Stomach (tissue), 9 donors: ENCODE measurements around the gene DCDC2C. TPM values are rescaled to one million over a fixed set of nuclear protein-coding genes. Genes with fewer than 3 reads are reported as not detected.

Source experiments
- DNase-seq, 2 donors: peaks; one replicate each; pipeline versions ENCODE4 v3.0.0 to v3.0.0-alpha.2; 2013 to 2019
- H3K27ac ChIP-seq, 5 donors: fragments of 200-600 bp in 4 of 5; sonication (generic) in 4 of 5; one replicate each; pipeline ENCODE4 v1.5.1; 2013 to 2019; ENCODE audit warnings: mild to moderate bottlenecking in 1 of 5, moderate library complexity in 1 of 5
- H3K27me3 ChIP-seq, 3 donors: fragments of 200-600 bp; sonication (generic); one replicate each; pipeline ENCODE4 v1.5.1; 2017 to 2019; ENCODE audit warnings: mixed run types in 1 of 3
- H3K36me3 ChIP-seq, 4 donors: fragments of 200-600 bp; sonication (generic); 1 replicate in 3 of 4; 2 replicates in 1 of 4; pipeline ENCODE4 v1.5.1; 2016 to 2019
- H3K4me1 ChIP-seq, 4 donors: fragments of 200-600 bp; sonication (generic); one replicate each; pipeline ENCODE4 v1.5.1; 2016 to 2019
- H3K4me3 ChIP-seq, 4 donors: fragments of 200-600 bp; sonication (generic) in 3 of 4; one replicate each; pipeline ENCODE4 v1.5.1; 2016 to 2019; ENCODE audit warnings: mild to moderate bottlenecking in 1 of 4
- H3K9me3 ChIP-seq, 4 donors: fragments of 200-600 bp; sonication (generic); one replicate each; pipeline ENCODE4 v1.5.1; 2016 to 2019
- EP300 ChIP-seq: sonication (generic); formaldehyde crosslinking; IDR thresholded peaks from one replicate; pipeline ENCODE4 v1.6.1; 2017; ENCODE audit warnings: antibody characterized with exemption
- POLR2A ChIP-seq, 4 donors: fragments of 450-650 bp; IDR thresholded peaks; one replicate each; pipeline ENCODE4 v1.6.1; 2016; ENCODE audit warnings: antibody characterized with exemption in 4 of 4, control low read depth in 2 of 4, mild to moderate bottlenecking in 1 of 4, moderate library complexity in 1 of 4
- POLR2AphosphoS5 ChIP-seq, 3 donors: sonication (generic); formaldehyde crosslinking; IDR thresholded peaks; one replicate each; pipeline ENCODE4 v1.6.1; 2016; ENCODE audit warnings: antibody characterized with exemption in 3 of 3
- WGBS, 5 donors: extraction: QIAGEN DNeasy Blood & Tissue Kit in 3 of 5; methylation state at CpG; one replicate each; pipeline versions ENCODE4 v1.1.5 to v1.1.7; 2013 to 2018; 5-methylcytosine and 5-hydroxymethylcytosine counted together
- intact Hi-C: fragments of 100-400 bp; cut with DNase I; formaldehyde crosslinking; loops from one replicate; pipeline ENCODE4 v1.15.1; 2023; ENCODE audit warnings: low total_unique reads
- polyA plus RNA-seq, 3 donors: library from polyadenylated mRNA; stranded (reverse); fragments of 200-250 nt; gene quantifications; one replicate each; pipeline ENCODE4 v1.2.3, GENCODE V29; 2013
- total RNA-seq, 5 donors: library from RNA; depleted of rRNA; stranded (reverse); fragments of >200 nt; gene quantifications; one replicate each; pipeline versions ENCODE4 v1.1.0 to v1.2.3, GENCODE V29; 2014 to 2016
- TF ChIP-seq, protein P1 (sequence below), 7 experiments: fragments of 450-650 bp in 4 of 7; fragments of 200-600 bp in 3 of 7; sonication (generic) in 3 of 7; IDR thresholded peaks; one replicate each; pipeline ENCODE4 v1.5.1; 2016 to 2019; ENCODE audit warnings: antibody characterized with exemption in 7 of 7, control low read depth in 2 of 7, mild to moderate bottlenecking in 1 of 7
- donor health status: healthy with polysubstance abuse.
- donor health status: Bipolar disorder and iron deficiency.
- donor health status: healthy.

DCDC2C gene
- total and polyA plus RNA-seq, 8 donors, result not detected

GRCh38 chr2:3759331-3759730 is 56.0 kb downstream of the DCDC2C start:
- DNase-seq, result no peak
- WGBS, 5 donors, result 62 to 79% (median 70%) methylated on average over 7 of the region's 7 CpGs
- intact Hi-C loops, result no loop called here
- Histone ChIP-seq H3K4me1 (no peaks in the 10 kb centered on the region), H3K27ac (no peak overlapping the region), H3K27me3 (peaks cover 0 to 24% (median 0%) of the 10 kb centered on the region in 3 donors), H3K4me3 (no peak overlapping the region), H3K36me3 (no peaks in the 10 kb centered on the region), H3K9me3 (no peaks in the 10 kb centered on the region)
- TF ChIP-seq EP300, result no peak
- TF ChIP-seq, protein P1, sequence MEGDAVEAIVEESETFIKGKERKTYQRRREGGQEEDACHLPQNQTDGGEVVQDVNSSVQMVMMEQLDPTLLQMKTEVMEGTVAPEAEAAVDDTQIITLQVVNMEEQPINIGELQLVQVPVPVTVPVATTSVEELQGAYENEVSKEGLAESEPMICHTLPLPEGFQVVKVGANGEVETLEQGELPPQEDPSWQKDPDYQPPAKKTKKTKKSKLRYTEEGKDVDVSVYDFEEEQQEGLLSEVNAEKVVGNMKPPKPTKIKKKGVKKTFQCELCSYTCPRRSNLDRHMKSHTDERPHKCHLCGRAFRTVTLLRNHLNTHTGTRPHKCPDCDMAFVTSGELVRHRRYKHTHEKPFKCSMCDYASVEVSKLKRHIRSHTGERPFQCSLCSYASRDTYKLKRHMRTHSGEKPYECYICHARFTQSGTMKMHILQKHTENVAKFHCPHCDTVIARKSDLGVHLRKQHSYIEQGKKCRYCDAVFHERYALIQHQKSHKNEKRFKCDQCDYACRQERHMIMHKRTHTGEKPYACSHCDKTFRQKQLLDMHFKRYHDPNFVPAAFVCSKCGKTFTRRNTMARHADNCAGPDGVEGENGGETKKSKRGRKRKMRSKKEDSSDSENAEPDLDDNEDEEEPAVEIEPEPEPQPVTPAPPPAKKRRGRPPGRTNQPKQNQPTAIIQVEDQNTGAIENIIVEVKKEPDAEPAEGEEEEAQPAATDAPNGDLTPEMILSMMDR (IDR thresholded peaks at IDR 0.05), result no peak
- TF ChIP-seq POLR2A (IDR thresholded peaks at IDR 0.05), result no peak
- no peak for TF ChIP-seq POLR2AphosphoS5 (IDR thresholded peaks at IDR 0.05)

DNA sequence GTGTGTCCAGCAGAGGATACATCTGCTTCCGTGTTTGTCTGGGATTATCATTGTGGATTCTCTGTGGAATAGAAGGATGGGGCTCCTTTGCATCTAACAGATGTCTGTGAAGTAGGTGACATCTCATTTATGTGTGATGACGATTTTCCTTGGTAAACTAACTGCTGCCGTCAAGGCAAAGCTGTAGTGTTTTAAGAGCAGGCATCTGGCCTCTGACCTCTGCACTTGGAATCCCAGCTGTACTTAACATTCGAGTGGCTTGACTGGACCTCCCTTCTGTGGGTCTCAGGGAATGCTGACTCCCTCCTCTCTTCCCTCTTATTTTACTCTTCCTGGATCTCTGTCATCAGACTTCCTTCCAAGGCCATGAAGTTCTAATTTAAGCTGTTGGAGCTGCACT is 56.4 kb downstream of the DCDC2C start:
- WGBS, 5 donors, result 55 to 67% (median 61%) methylated on average over 4 of the region's 4 CpGs
- Histone ChIP-seq H3K4me1 (no peaks in the 10 kb centered on the region), H3K27ac (no peak overlapping the region), H3K36me3 (no peaks in the 10 kb centered on the region), H3K9me3 (no peaks in the 10 kb centered on the region), H3K27me3 (peaks cover 0 to 24% (median 0%) of the 10 kb centered on the region in 3 donors), H3K4me3 (no peak overlapping the region)
- no peak for TF ChIP-seq EP300
- TF ChIP-seq, protein P1 (IDR thresholded peaks at IDR 0.05), result no peak
- no peak for TF ChIP-seq POLR2AphosphoS5 (IDR thresholded peaks at IDR 0.05)
- no peak for TF ChIP-seq POLR2A (IDR thresholded peaks at IDR 0.05)
- DNase-seq, result peak in 1 of 2 donors; percentile 24
- intact Hi-C loops, result no loop called here

DNA sequence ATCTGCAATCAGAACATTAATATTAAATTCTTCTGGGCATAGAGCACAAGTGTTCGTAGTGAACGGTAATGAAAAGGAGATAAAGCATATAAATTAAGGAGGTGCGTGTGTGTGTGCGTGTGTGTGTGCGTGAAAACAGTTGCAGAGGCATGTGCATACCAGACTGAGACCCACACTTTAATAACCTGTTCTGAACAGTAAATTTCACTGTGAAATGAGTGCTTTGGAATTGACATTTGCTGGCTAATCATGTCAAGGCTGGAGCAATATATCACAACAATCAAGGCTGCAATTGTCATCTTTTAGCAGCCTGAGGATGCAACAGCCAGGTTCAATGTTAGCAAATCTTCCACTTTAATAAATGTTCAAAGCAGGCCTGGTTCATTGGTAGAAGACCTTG is 57.9 kb downstream of the DCDC2C start:
- H3K27ac ChIP-seq, result no peak overlapping the region
- no peaks in the 10 kb centered on the region for H3K9me3 ChIP-seq
- no peak overlapping the region for H3K4me3 ChIP-seq
- intact Hi-C loops, result no loop called here
- peaks cover 0 to 24% (median 0%) of the 10 kb centered on the region in 3 donors for H3K27me3 ChIP-seq
- H3K4me1 ChIP-seq, result no peaks in the 10 kb centered on the region
- no peak for TF ChIP-seq EP300
- H3K36me3 ChIP-seq, result no peaks in the 10 kb centered on the region
- DNase-seq, result no peak
- 81 to 91% (median 87%) methylated on average over 5 of the region's 5 CpGs for WGBS, 5 donors

DNA sequence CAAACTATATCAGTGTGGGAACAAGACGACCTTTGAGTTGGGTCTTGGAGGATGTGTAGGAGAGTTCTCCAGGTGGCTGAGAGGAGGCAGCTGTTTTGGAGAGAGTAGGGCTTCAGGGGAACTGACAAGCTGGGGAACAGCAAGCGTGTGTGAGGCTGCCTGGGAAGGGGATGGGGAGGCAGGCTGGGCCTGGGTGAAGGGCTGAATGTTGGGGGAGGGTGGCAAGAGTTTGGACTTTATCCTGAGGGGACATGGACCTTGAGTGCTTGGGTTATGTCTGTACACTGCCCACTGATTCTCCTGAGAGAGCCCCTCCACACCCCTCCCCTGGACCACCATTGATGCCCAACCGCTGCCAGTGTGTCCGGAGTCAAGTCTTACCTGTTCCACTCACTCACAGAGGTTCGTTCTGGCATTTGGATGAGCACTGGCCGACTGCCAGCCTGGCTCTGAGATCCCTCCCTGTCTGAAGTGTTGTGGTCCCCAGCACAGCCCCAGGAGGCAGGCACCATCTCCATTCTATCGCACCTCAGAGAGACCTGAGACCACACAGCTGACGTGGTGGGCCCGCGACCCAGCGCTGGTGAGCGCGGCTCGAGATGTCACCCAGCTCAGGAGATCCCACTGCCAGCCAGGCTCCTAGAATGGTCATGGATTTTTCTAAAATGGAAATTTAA is 59.5 kb downstream of the DCDC2C start:
- 82 to 94% (median 86%) methylated on average over 14 of the region's 14 CpGs for WGBS, 5 donors
- Histone ChIP-seq H3K36me3 (no peaks in the 10 kb centered on the region), H3K27ac (no peak overlapping the region), H3K9me3 (no peaks in the 10 kb centered on the region), H3K27me3 (peaks cover 0 to 17% (median 0%) of the 10 kb centered on the region in 3 donors), H3K4me3 (no peak overlapping the region), H3K4me1 (no peaks in the 10 kb centered on the region)
- DNase-seq, result no peak
- TF ChIP-seq POLR2AphosphoS5 (IDR thresholded peaks at IDR 0.05), result no peak
- TF ChIP-seq, protein P1 (IDR thresholded peaks at IDR 0.05), result no peak
- no peak for TF ChIP-seq EP300
- no peak for TF ChIP-seq POLR2A (IDR thresholded peaks at IDR 0.05)
- intact Hi-C loops, result no loop called here

GRCh38 chr2:3766824-3767223 is 63.4 kb downstream of the DCDC2C start:
- 85 to 92% (median 88%) methylated on average over 14 of the region's 14 CpGs for WGBS, 5 donors
- TF ChIP-seq, protein P1 (IDR thresholded peaks at IDR 0.05), result no peak
- TF ChIP-seq POLR2A (IDR thresholded peaks at IDR 0.05) (no peak), EP300 (no peak), POLR2AphosphoS5 (IDR thresholded peaks at IDR 0.05) (no peak)
- Histone ChIP-seq H3K4me3 (no peak overlapping the region), H3K4me1 (no peaks in the 10 kb centered on the region), H3K27ac (no peak overlapping the region), H3K27me3 (peaks cover 0 to 10% (median 0%) of the 10 kb centered on the region in 3 donors), H3K9me3 (no peaks in the 10 kb centered on the region), H3K36me3 (no peaks in the 10 kb centered on the region)
- intact Hi-C loops, result no loop called here
- DNase-seq, result no peak
